Breast epithelium (tissue), 3 donors: ENCODE results near the gene TRIOBP.

ENCODE experiments used
- POLR2A ChIP-seq: fragments of 450-650 bp; IDR thresholded peaks from one replicate; pipeline ENCODE4 v1.6.1; 2016; ENCODE audit warnings: antibody characterized with exemption, mild to moderate bottlenecking, moderate library complexity
- POLR2AphosphoS5 ChIP-seq, 3 donors: sonication (generic); formaldehyde crosslinking; IDR thresholded peaks; one replicate each; pipeline ENCODE4 v1.6.1; 2017; ENCODE audit warnings: antibody characterized with exemption in 3 of 3
- TF ChIP-seq, protein P1 (sequence below), 3 donors: fragments of 450-650 bp; IDR thresholded peaks; one replicate each; pipeline ENCODE4 v1.5.1; 2016 to 2017; ENCODE audit warnings: antibody characterized with exemption in 3 of 3, mild to moderate bottlenecking in 3 of 3, moderate library complexity in 3 of 3

DNA sequence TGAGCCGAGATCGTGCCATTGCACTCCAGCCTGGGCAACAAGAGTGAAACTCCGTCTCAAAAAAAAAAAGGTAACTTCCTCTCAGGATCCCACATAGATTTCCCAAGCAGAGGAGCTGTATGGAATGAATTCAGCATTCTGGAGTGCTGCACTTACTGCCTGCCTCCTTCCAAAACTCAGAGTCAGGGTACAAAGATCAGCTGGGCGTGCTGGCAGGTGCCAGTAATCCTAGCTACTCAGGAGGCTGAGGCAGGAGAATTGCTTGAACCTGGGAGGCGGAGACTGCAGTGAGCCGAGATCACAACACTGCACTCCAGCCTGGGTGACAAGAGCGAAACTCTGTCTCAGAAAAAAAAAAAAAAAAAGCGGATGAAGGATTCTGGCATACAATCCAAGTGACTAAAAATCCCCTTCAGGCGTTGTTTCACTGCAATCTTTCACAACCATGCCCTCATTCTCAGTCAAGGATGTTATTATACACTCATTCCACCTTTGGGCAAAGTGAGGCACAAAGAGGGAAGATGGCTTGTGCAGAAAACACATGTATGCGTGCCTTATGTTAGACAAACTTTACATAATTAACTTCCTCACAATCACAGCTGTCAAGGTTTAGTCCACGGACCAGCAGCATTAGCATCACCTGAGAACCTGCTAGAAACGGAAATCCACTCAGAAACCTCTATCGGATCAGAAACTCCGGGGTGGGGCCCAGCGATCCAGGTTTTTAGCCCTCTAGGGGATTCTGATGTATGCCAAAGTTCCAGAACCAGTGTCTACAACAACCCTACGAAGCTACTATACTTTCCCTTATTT is 11.8 kb upstream of the TRIOBP start:
- TF ChIP-seq POLR2AphosphoS5 (IDR thresholded peaks at IDR 0.05) (no peak), POLR2A (no peak)
- TF ChIP-seq, protein P1, sequence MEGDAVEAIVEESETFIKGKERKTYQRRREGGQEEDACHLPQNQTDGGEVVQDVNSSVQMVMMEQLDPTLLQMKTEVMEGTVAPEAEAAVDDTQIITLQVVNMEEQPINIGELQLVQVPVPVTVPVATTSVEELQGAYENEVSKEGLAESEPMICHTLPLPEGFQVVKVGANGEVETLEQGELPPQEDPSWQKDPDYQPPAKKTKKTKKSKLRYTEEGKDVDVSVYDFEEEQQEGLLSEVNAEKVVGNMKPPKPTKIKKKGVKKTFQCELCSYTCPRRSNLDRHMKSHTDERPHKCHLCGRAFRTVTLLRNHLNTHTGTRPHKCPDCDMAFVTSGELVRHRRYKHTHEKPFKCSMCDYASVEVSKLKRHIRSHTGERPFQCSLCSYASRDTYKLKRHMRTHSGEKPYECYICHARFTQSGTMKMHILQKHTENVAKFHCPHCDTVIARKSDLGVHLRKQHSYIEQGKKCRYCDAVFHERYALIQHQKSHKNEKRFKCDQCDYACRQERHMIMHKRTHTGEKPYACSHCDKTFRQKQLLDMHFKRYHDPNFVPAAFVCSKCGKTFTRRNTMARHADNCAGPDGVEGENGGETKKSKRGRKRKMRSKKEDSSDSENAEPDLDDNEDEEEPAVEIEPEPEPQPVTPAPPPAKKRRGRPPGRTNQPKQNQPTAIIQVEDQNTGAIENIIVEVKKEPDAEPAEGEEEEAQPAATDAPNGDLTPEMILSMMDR (IDR thresholded peaks at IDR 0.05): no peak
